ENCODE measurements around the gene JAZF1.
"Not testable (repeated sequence)": the region's sequence is repeated elsewhere in the genome, so short reads cannot be mapped to it uniquely, and the experiment has no call there.

JAZF1 gene

GRCh38 chr7:27856703-27857485, 323.7 kb downstream of the JAZF1 start:
- not testable (repeated sequence) for H3K9ac ChIP-seq (ENCODE audit: low read length); H3K4me1 ChIP-seq (ENCODE audit: control insufficient read depth, insufficient read depth, low read length); H3K27me3 ChIP-seq (ENCODE audit: control insufficient read depth, insufficient read depth, low read length); H3K27ac ChIP-seq (ENCODE audit: low read depth, low read length); H3K36me3 ChIP-seq (ENCODE audit: control insufficient read depth, insufficient read depth, low read length); H3K4me3 ChIP-seq (ENCODE audit: low read length)

DNA sequence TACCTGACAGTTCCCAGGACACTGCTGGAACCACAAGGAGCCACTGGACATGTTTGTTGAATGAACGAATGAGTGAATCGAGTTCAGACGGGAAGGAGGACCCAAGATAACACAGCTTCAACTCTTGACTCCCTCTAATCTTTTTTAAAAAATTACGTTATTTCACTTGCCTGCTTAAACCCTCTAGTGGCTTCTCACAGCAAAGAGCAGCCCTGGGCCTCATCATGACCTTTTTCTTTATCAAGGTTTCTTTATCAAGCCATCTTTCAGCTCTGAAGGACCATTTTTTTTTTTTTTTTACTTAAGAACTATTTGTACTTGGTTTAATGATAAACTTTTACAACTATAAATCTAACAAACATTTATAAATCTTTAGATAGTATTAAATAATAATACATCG, 330.1 kb downstream of the JAZF1 start:
- H3K4me3 ChIP-seq (ENCODE audit: low read length) = no peak overlapping the region
- H3K27me3 ChIP-seq (ENCODE audit: control insufficient read depth, insufficient read depth, low read length) = no peaks in the 10 kb centered on the region
- no peaks in the 10 kb centered on the region for H3K4me1 ChIP-seq (ENCODE audit: control insufficient read depth, insufficient read depth, low read length)
- no peak overlapping the region for H3K9ac ChIP-seq (ENCODE audit: low read length)
- H3K27ac ChIP-seq (ENCODE audit: low read depth, low read length) = no peak overlapping the region
- no peaks in the 10 kb centered on the region for H3K36me3 ChIP-seq (ENCODE audit: control insufficient read depth, insufficient read depth, low read length)

- no peak overlapping the region for H3K4me3 ChIP-seq (ENCODE audit: low read length)
- no peaks in the 10 kb centered on the region for H3K27me3 ChIP-seq (ENCODE audit: control insufficient read depth, insufficient read depth, low read length)
- no peaks in the 10 kb centered on the region for H3K36me3 ChIP-seq (ENCODE audit: control insufficient read depth, insufficient read depth, low read length)
- no peak overlapping the region for H3K9ac ChIP-seq (ENCODE audit: low read length)
- peaks cover 4% of the 10 kb centered on the region for H3K4me1 ChIP-seq (ENCODE audit: control insufficient read depth, insufficient read depth, low read length)
- H3K27ac ChIP-seq (ENCODE audit: low read depth, low read length) = no peak overlapping the region
Measured at GRCh38 chr7:27846388-27846787, 334.2 kb downstream of the JAZF1 start.

DNA sequence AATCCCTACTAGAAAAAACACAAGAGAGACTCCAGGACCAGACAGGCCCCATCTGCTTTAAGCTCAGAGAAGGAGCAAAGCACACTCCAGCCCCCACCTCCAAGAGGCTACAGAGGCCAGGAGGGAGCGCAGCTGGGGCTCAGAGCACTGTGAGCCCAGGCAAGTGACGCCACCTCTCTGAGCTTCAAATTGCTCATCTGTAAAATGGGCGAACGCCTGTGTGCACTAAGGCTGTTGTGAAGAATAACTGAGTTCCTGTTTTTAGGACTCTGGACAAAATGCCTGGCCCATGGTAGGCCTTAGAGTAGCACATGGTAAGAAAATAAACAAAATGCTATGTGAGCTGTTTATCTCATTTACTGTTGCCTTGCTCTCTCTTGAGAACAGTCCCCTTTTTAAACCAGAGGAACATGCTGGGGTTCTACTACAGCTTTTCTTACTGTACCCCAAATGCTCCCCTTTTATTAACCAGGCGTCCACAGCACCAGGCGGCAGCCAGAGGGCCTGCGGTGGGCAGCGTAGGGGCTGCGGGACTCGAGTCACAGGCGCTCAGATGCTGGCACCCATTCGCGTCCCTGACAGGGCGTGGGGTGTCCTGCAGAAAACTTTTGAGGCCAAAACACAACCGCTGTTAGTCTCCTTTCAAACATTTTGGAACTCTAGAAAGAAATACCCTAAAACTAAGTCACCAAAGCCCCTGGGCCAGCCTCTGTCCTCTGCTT, 336.9 kb downstream of the JAZF1 start:
- Histone ChIP-seq H3K4me3 (ENCODE audit: low read length) (no peak overlapping the region), H3K36me3 (ENCODE audit: control insufficient read depth, insufficient read depth, low read length) (no peaks in the 10 kb centered on the region), H3K9ac (ENCODE audit: low read length) (no peak overlapping the region), H3K27me3 (ENCODE audit: control insufficient read depth, insufficient read depth, low read length) (no peaks in the 10 kb centered on the region), H3K27ac (ENCODE audit: low read depth, low read length) (no peak overlapping the region), H3K4me1 (ENCODE audit: control insufficient read depth, insufficient read depth, low read length) (peaks cover 4% of the 10 kb centered on the region)

- H3K36me3 ChIP-seq (ENCODE audit: control insufficient read depth, insufficient read depth, low read length) = no peaks in the 10 kb centered on the region
- peaks cover 4% of the 10 kb centered on the region for H3K4me1 ChIP-seq (ENCODE audit: control insufficient read depth, insufficient read depth, low read length)
- H3K27me3 ChIP-seq (ENCODE audit: control insufficient read depth, insufficient read depth, low read length) = no peaks in the 10 kb centered on the region
- no peak overlapping the region for H3K27ac ChIP-seq (ENCODE audit: low read depth, low read length)
- no peak overlapping the region for H3K9ac ChIP-seq (ENCODE audit: low read length)
- H3K4me3 ChIP-seq (ENCODE audit: low read length) = no peak overlapping the region
Measured at GRCh38 chr7:27842851-27843250, 337.7 kb downstream of the JAZF1 start.

- Histone ChIP-seq H3K36me3 (ENCODE audit: control insufficient read depth, insufficient read depth, low read length) (no peaks in the 10 kb centered on the region), H3K27me3 (ENCODE audit: control insufficient read depth, insufficient read depth, low read length) (no peaks in the 10 kb centered on the region), H3K27ac (ENCODE audit: low read depth, low read length) (no peak overlapping the region), H3K4me3 (ENCODE audit: low read length) (no peak overlapping the region), H3K9ac (ENCODE audit: low read length) (no peak overlapping the region), H3K4me1 (ENCODE audit: control insufficient read depth, insufficient read depth, low read length) (peaks cover 4% of the 10 kb centered on the region)
Measured at GRCh38 chr7:27842094-27842692, 338.4 kb downstream of the JAZF1 start.

DNA sequence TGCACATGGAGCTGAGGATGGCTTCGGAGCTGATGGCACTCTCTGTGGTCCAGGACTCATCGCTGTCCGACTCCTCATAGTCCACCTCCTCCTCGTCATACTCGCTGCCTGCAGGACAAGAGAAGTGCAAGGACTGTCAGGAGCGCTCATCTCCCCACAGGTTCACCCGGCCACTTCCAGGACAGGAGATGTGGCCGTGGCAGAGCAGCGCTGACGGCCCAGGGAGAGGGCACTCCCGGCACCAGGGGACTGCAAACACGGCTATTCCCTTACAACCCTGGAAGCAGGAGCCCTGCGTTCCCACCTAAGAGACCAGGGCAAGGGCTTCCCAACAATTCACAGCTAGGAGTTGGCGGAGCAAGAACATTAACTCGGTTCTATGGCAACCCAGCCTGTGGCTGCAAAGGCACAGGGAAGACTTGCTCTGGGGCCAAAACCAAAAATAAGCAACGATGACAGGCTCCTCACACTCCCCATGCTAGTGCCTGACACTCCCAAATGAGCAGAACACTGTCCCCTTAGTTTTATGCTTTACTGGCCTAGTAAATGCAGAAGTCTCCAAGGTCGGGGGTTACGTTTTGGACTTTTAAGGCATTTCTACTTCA, 339.7 kb downstream of the JAZF1 start:
- Histone ChIP-seq H3K4me3 (ENCODE audit: low read length) (no peak overlapping the region), H3K36me3 (ENCODE audit: control insufficient read depth, insufficient read depth, low read length) (no peaks in the 10 kb centered on the region), H3K27me3 (ENCODE audit: control insufficient read depth, insufficient read depth, low read length) (no peaks in the 10 kb centered on the region), H3K27ac (ENCODE audit: low read depth, low read length) (no peak overlapping the region), H3K9ac (ENCODE audit: low read length) (no peak overlapping the region), H3K4me1 (ENCODE audit: control insufficient read depth, insufficient read depth, low read length) (peaks cover 4% of the 10 kb centered on the region)

- Histone ChIP-seq H3K27me3 (ENCODE audit: control insufficient read depth, insufficient read depth, low read length) (no peaks in the 10 kb centered on the region), H3K9ac (ENCODE audit: low read length) (no peak overlapping the region), H3K4me3 (ENCODE audit: low read length) (no peak overlapping the region), H3K36me3 (ENCODE audit: control insufficient read depth, insufficient read depth, low read length) (no peaks in the 10 kb centered on the region), H3K4me1 (ENCODE audit: control insufficient read depth, insufficient read depth, low read length) (peaks cover 6% of the 10 kb centered on the region), H3K27ac (ENCODE audit: low read depth, low read length) (no peak overlapping the region)
Measured at GRCh38 chr7:27840313-27840712, 340.3 kb downstream of the JAZF1 start.

DNA sequence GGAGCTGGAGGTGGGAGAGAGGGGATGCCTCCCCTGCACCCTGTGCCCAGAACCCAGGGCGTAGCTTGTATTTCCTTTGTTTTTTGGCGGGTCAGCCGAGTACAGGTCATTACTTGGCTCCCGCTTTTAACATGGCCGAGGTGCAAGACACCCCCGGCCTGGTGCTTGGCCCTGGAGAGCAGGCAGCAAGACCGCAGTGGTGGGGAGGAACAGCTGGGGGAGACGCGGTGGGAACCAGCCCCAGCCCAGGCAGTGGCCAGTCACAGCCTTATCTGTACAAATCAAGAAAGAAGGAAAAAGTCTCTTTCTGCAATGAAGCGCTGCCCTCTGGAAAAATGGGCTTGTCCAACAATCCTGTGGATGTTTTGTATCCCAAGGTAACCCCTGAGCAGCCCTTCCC, 341.5 kb downstream of the JAZF1 start:
- Histone ChIP-seq H3K4me1 (ENCODE audit: control insufficient read depth, insufficient read depth, low read length) (peaks cover 9% of the 10 kb centered on the region), H3K27ac (ENCODE audit: low read depth, low read length) (no peak overlapping the region), H3K27me3 (ENCODE audit: control insufficient read depth, insufficient read depth, low read length) (no peaks in the 10 kb centered on the region), H3K36me3 (ENCODE audit: control insufficient read depth, insufficient read depth, low read length) (no peaks in the 10 kb centered on the region), H3K4me3 (ENCODE audit: low read length) (no peak overlapping the region), H3K9ac (ENCODE audit: low read length) (no peak overlapping the region)

- H3K36me3 ChIP-seq (ENCODE audit: control insufficient read depth, insufficient read depth, low read length) = no peaks in the 10 kb centered on the region
- peaks cover 8% of the 10 kb centered on the region for H3K4me1 ChIP-seq (ENCODE audit: control insufficient read depth, insufficient read depth, low read length)
- no peak overlapping the region for H3K9ac ChIP-seq (ENCODE audit: low read length)
- no peak overlapping the region for H3K27ac ChIP-seq (ENCODE audit: low read depth, low read length)
- no peaks in the 10 kb centered on the region for H3K27me3 ChIP-seq (ENCODE audit: control insufficient read depth, insufficient read depth, low read length)
- H3K4me3 ChIP-seq (ENCODE audit: low read length) = no peak overlapping the region
Measured at GRCh38 chr7:27836536-27836935, 344.1 kb downstream of the JAZF1 start.

DNA sequence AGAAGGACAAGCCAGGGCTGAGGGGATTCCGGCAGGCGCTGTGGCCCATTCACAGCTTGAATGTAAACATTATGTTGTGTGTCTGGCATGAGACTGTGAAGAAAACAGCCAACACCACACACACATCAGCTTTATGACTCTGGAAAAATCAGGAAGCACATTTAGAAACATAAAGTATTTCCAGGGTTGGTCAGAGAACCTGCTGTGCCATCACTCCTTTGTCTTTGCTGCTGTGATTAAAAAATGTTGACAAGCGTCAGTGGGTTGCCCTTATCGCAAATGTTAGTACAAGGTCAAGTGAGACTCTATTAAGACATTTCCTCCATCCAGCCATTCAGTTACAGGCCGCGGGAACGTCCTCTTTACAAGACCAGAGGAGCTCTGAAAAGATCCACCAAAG, 345.2 kb downstream of the JAZF1 start:
- H3K27me3 ChIP-seq (ENCODE audit: control insufficient read depth, insufficient read depth, low read length) = no peaks in the 10 kb centered on the region
- no peak overlapping the region for H3K27ac ChIP-seq (ENCODE audit: low read depth, low read length)
- H3K4me1 ChIP-seq (ENCODE audit: control insufficient read depth, insufficient read depth, low read length) = peaks cover 8% of the 10 kb centered on the region
- H3K36me3 ChIP-seq (ENCODE audit: control insufficient read depth, insufficient read depth, low read length) = no peaks in the 10 kb centered on the region
- H3K4me3 ChIP-seq (ENCODE audit: low read length) = no peak overlapping the region
- H3K9ac ChIP-seq (ENCODE audit: low read length) = no peak overlapping the region

- no peaks in the 10 kb centered on the region for H3K27me3 ChIP-seq (ENCODE audit: control insufficient read depth, insufficient read depth, low read length)
- H3K36me3 ChIP-seq (ENCODE audit: control insufficient read depth, insufficient read depth, low read length) = no peaks in the 10 kb centered on the region
- peaks cover 8% of the 10 kb centered on the region for H3K4me1 ChIP-seq (ENCODE audit: control insufficient read depth, insufficient read depth, low read length)
- no peak overlapping the region for H3K4me3 ChIP-seq (ENCODE audit: low read length)
- no peak overlapping the region for H3K9ac ChIP-seq (ENCODE audit: low read length)
- peak overlapping the region; percentile 3 for H3K27ac ChIP-seq (ENCODE audit: low read depth, low read length)
Measured at GRCh38 chr7:27834179-27834921, 346.2 kb downstream of the JAZF1 start.

Measured in rectal smooth muscle tissue (tissue), 1 donor.